Measurements from ENCODE around the gene CAPN2. TPM values are rescaled to one million over a fixed set of nuclear protein-coding genes. Genes with fewer than 3 reads are reported as not detected.

Gene CAPN2
- polyA plus RNA-seq, 6 donors from 2014 or later, result 21.2 to 35.1 (median 26.2) TPM

GRCh38 chr1:223683586-223684487 lies 28.5 kb upstream of the CAPN2 start:
- Mint-ChIP-seq H3K36me3 (peaks cover 0 to 4% of the 10 kb centered on the region in 2 donors), H3K4me1 (peaks cover 2 to 6% (median 3%) of the 10 kb centered on the region in 3 donors), H3K4me3 (no peak overlapping the region), H3K27me3 (peaks cover 15 to 37% (median 24%) of the 10 kb centered on the region in 3 donors), H3K27ac (peak overlapping the region in 1 of 6 donors; percentile 33), H3K9me3 (peaks cover 0 to 8% (median 0%) of the 10 kb centered on the region in 7 donors)
- DNase-seq (peak; percentile 31), ATAC-seq (ENCODE audit: low read depth in 2 of 2) (peak; percentile 35 to 56)

GRCh38 chr1:223684488-223684792 lies 27.9 kb upstream of the CAPN2 start:
- peaks cover 0 to 8% (median 0%) of the 10 kb centered on the region in 7 donors for H3K9me3 Mint-ChIP-seq
- no peak overlapping the region for H3K4me3 Mint-ChIP-seq
- DNase-seq (no peak), ATAC-seq (ENCODE audit: low read depth in 2 of 2) (no peak)
- H3K36me3 Mint-ChIP-seq, result peaks cover 0 to 4% of the 10 kb centered on the region in 2 donors
- H3K27ac Mint-ChIP-seq, result peak overlapping the region in 1 of 6 donors; percentile 33
- peaks cover 19 to 39% (median 24%) of the 10 kb centered on the region in 3 donors for H3K27me3 Mint-ChIP-seq
- H3K4me1 Mint-ChIP-seq, result peaks cover 2 to 6% (median 3%) of the 10 kb centered on the region in 3 donors

GRCh38 chr1:223691121-223691520 lies 21.2 kb upstream of the CAPN2 start:
- no peak overlapping the region for H3K4me3 Mint-ChIP-seq
- no peak for DNase-seq
- peaks cover 0 to 4% of the 10 kb centered on the region in 2 donors for H3K36me3 Mint-ChIP-seq

GRCh38 chr1:223695014-223695548 lies 17.3 kb upstream of the CAPN2 start:
- Mint-ChIP-seq H3K4me3 (no peak overlapping the region), H3K27ac (peak overlapping the region in 1 of 6 donors; percentile 30), H3K36me3 (no peaks in the 10 kb centered on the region), H3K27me3 (peaks cover 0 to 10% (median 9%) of the 10 kb centered on the region in 3 donors), H3K9me3 (no peaks in the 10 kb centered on the region), H3K4me1 (peaks cover 0 to 13% (median 4%) of the 10 kb centered on the region in 3 donors)
- no peak for ATAC-seq (ENCODE audit: low read depth in 2 of 2)
- DNase-seq, result no peak

More at GRCh38 chr1:223691121-223691520, 21.2 kb upstream of the CAPN2 start:
- no peak for ATAC-seq (ENCODE audit: low read depth in 2 of 2)
- Mint-ChIP-seq H3K4me1 (no peaks in the 10 kb centered on the region), H3K27me3 (peaks cover under 1 to 23% (median 18%) of the 10 kb centered on the region in 3 donors), H3K9me3 (peaks cover 0 to 8% (median 0%) of the 10 kb centered on the region in 7 donors), H3K27ac (no peak overlapping the region)

- Mint-ChIP-seq H3K27ac (peak overlapping the region in 2 of 6 donors; percentile 44 to 45), H3K27me3 (peaks cover 0 to 15% (median 8%) of the 10 kb centered on the region in 3 donors), H3K4me1 (peaks cover 0 to 13% (median 4%) of the 10 kb centered on the region in 3 donors), H3K4me3 (no peak overlapping the region), H3K9me3 (no peaks in the 10 kb centered on the region), H3K36me3 (no peaks in the 10 kb centered on the region)
- no peak for DNase-seq
- ATAC-seq (ENCODE audit: low read depth in 2 of 2), result no peak
Measured at GRCh38 chr1:223695941-223696340, 16.4 kb upstream of the CAPN2 start.

- ATAC-seq (ENCODE audit: low read depth in 2 of 2), result no peak
- H3K9me3 Mint-ChIP-seq, result no peaks in the 10 kb centered on the region
- no peak overlapping the region for H3K4me3 Mint-ChIP-seq
- H3K27ac Mint-ChIP-seq, result peak overlapping the region in 1 of 6 donors; percentile 69
- no peaks in the 10 kb centered on the region for H3K36me3 Mint-ChIP-seq
- no peak for DNase-seq
- peaks cover 10 to 26% (median 23%) of the 10 kb centered on the region in 3 donors for H3K27me3 Mint-ChIP-seq
- peaks cover 0 to 17% (median 4%) of the 10 kb centered on the region in 3 donors for H3K4me1 Mint-ChIP-seq
Measured at GRCh38 chr1:223700388-223700918, 11.9 kb upstream of the CAPN2 start.

- DNase-seq, result no peak
- Mint-ChIP-seq H3K9me3 (no peaks in the 10 kb centered on the region), H3K27ac (peak overlapping the region in 1 of 6 donors; percentile 69), H3K27me3 (peaks cover 10 to 26% (median 23%) of the 10 kb centered on the region in 3 donors), H3K4me1 (peaks cover 0 to 17% (median 4%) of the 10 kb centered on the region in 3 donors), H3K4me3 (no peak overlapping the region), H3K36me3 (no peaks in the 10 kb centered on the region)
- ATAC-seq (ENCODE audit: low read depth in 2 of 2), result no peak
Measured at GRCh38 chr1:223700942-223701637, 11.2 kb upstream of the CAPN2 start.

- Mint-ChIP-seq H3K27me3 (peaks cover 15 to 36% (median 23%) of the 10 kb centered on the region in 3 donors), H3K4me1 (peaks cover 0 to 10% (median 0%) of the 10 kb centered on the region in 3 donors), H3K27ac (peak overlapping the region in 1 of 6 donors; percentile 29), H3K4me3 (no peak overlapping the region), H3K9me3 (no peaks in the 10 kb centered on the region), H3K36me3 (no peaks in the 10 kb centered on the region)
- ATAC-seq (ENCODE audit: low read depth in 2 of 2), result no peak
- no peak for DNase-seq
Measured at GRCh38 chr1:223702735-223703667, 9.3 kb upstream of the CAPN2 start.

- H3K27ac Mint-ChIP-seq, result peak overlapping the region in 1 of 6 donors; percentile 20
- ATAC-seq (ENCODE audit: low read depth in 2 of 2) (no peak), DNase-seq (no peak)
- no peak overlapping the region for H3K4me3 Mint-ChIP-seq
- H3K27me3 Mint-ChIP-seq, result peaks cover 15 to 43% (median 23%) of the 10 kb centered on the region in 3 donors
- H3K4me1 Mint-ChIP-seq, result peaks cover 0 to 4% (median 0%) of the 10 kb centered on the region in 3 donors
- no peaks in the 10 kb centered on the region for H3K9me3 Mint-ChIP-seq
- no peaks in the 10 kb centered on the region for H3K36me3 Mint-ChIP-seq
Measured at GRCh38 chr1:223703668-223704013, 8.7 kb upstream of the CAPN2 start.

- DNase-seq (no peak), ATAC-seq (ENCODE audit: low read depth in 2 of 2) (no peak)
- no peaks in the 10 kb centered on the region for H3K36me3 Mint-ChIP-seq
- peaks cover 0 to 4% (median 0%) of the 10 kb centered on the region in 3 donors for H3K4me1 Mint-ChIP-seq
- no peak overlapping the region for H3K4me3 Mint-ChIP-seq
- H3K9me3 Mint-ChIP-seq, result no peaks in the 10 kb centered on the region
- peaks cover 15 to 36% (median 16%) of the 10 kb centered on the region in 3 donors for H3K27me3 Mint-ChIP-seq
- H3K27ac Mint-ChIP-seq, result peak overlapping the region in 1 of 6 donors; percentile 31
Measured at GRCh38 chr1:223704921-223705878, 7.1 kb upstream of the CAPN2 start.

GRCh38 chr1:223706077-223706973 lies 6.0 kb upstream of the CAPN2 start:
- Mint-ChIP-seq H3K4me1 (peaks cover 0 to 13% (median 4%) of the 10 kb centered on the region in 3 donors), H3K27me3 (peaks cover 13 to 31% (median 15%) of the 10 kb centered on the region in 3 donors), H3K27ac (peak overlapping the region in 2 of 6 donors; percentile 21 to 36), H3K9me3 (no peaks in the 10 kb centered on the region), H3K36me3 (no peaks in the 10 kb centered on the region), H3K4me3 (no peak overlapping the region)
- DNase-seq, result no peak
- ATAC-seq (ENCODE audit: low read depth in 2 of 2), result no peak
